Neuron (in vitro differentiated cells): Measurements from ENCODE around the gene SLC27A3.
"Not testable (repeated sequence)": the region's sequence is repeated elsewhere in the genome, so short reads cannot be mapped to it uniquely, and the experiment has no call there.

Experiments used
- H2AFZ ChIP-seq: one replicate; pipeline ENCODE4 v1.6.1; 2013; ENCODE audit warnings: low read depth, mild to moderate bottlenecking, inconsistent platforms, low read length, moderate library complexity
- H3K27me3 ChIP-seq: one replicate; pipeline ENCODE4 v1.6.1; 2013; ENCODE audit warnings: low read length; ENCODE audit not compliant: insufficient read depth
- H3K36me3 ChIP-seq: one replicate; pipeline ENCODE4 v1.6.1; 2013; ENCODE audit warnings: low read length; ENCODE audit not compliant: insufficient read depth
- H3K4me1 ChIP-seq: one replicate; pipeline ENCODE4 v1.6.1; 2013; ENCODE audit warnings: low read length; ENCODE audit not compliant: insufficient read depth
- H3K4me3 ChIP-seq: 2 replicates; pipeline ENCODE4 v1.5.1; 2013; ENCODE audit warnings: mild to moderate bottlenecking, low read length, moderate library complexity
- H3K9me3 ChIP-seq: one replicate; pipeline ENCODE4 v1.6.1; 2013; ENCODE audit warnings: low read length

SLC27A3 gene

GRCh38 chr1:153749408-153750005 is 25.7 kb upstream of the SLC27A3 start:
- Histone ChIP-seq H3K27me3 (no peaks in the 10 kb centered on the region), H3K4me1 (no peaks in the 10 kb centered on the region), H2AFZ (no peak overlapping the region), H3K4me3 (no peak overlapping the region), H3K36me3 (peaks cover 75% of the 10 kb centered on the region), H3K9me3 (no peaks in the 10 kb centered on the region)

GRCh38 chr1:153750026-153750995 is 24.9 kb upstream of the SLC27A3 start:
- H3K4me1 ChIP-seq = no peaks in the 10 kb centered on the region
- no peak overlapping the region for H3K4me3 ChIP-seq
- no peak overlapping the region for H2AFZ ChIP-seq
- no peaks in the 10 kb centered on the region for H3K9me3 ChIP-seq
- H3K36me3 ChIP-seq = peaks cover 76% of the 10 kb centered on the region
- no peaks in the 10 kb centered on the region for H3K27me3 ChIP-seq

GRCh38 chr1:153752072-153752471 is 23.1 kb upstream of the SLC27A3 start:
- Histone ChIP-seq H3K36me3 (peaks cover 80% of the 10 kb centered on the region), H2AFZ (no peak overlapping the region)

GRCh38 chr1:153752571-153753195 is 22.5 kb upstream of the SLC27A3 start:
- Histone ChIP-seq H3K9me3 (no peaks in the 10 kb centered on the region), H3K27me3 (no peaks in the 10 kb centered on the region), H3K4me3 (no peak overlapping the region), H3K36me3 (peaks cover 80% of the 10 kb centered on the region), H2AFZ (no peak overlapping the region), H3K4me1 (peaks cover under 1% of the 10 kb centered on the region)

More at GRCh38 chr1:153752072-153752471, 23.1 kb upstream of the SLC27A3 start:
- no peaks in the 10 kb centered on the region for H3K27me3 ChIP-seq
- no peaks in the 10 kb centered on the region for H3K4me1 ChIP-seq
- no peak overlapping the region for H3K4me3 ChIP-seq
- no peaks in the 10 kb centered on the region for H3K9me3 ChIP-seq

GRCh38 chr1:153754266-153754665 is 20.9 kb upstream of the SLC27A3 start:
- Histone ChIP-seq H3K4me3 (no peak overlapping the region), H3K36me3 (peaks cover 81% of the 10 kb centered on the region), H3K9me3 (no peaks in the 10 kb centered on the region), H3K4me1 (peaks cover 2% of the 10 kb centered on the region), H2AFZ (no peak overlapping the region), H3K27me3 (no peaks in the 10 kb centered on the region)

- Histone ChIP-seq H3K27me3 (no peaks in the 10 kb centered on the region), H2AFZ (no peak overlapping the region), H3K9me3 (no peaks in the 10 kb centered on the region), H3K4me1 (peaks cover 2% of the 10 kb centered on the region), H3K4me3 (no peak overlapping the region), H3K36me3 (peaks cover 85% of the 10 kb centered on the region)
These were observed 14.8 kb upstream of the SLC27A3 start for GRCh38 chr1:153760440-153760839.

GRCh38 chr1:153763365-153764225 is 11.6 kb upstream of the SLC27A3 start:
- H3K9me3 ChIP-seq = no peaks in the 10 kb centered on the region
- H3K27me3 ChIP-seq = no peaks in the 10 kb centered on the region
- no peak overlapping the region for H3K4me3 ChIP-seq
- H2AFZ ChIP-seq = no peak overlapping the region
- H3K36me3 ChIP-seq = peaks cover 79% of the 10 kb centered on the region
- no peaks in the 10 kb centered on the region for H3K4me1 ChIP-seq

GRCh38 chr1:153764310-153764709 is 10.9 kb upstream of the SLC27A3 start:
- Histone ChIP-seq H3K36me3 (peaks cover 80% of the 10 kb centered on the region), H2AFZ (no peak overlapping the region), H3K9me3 (no peaks in the 10 kb centered on the region), H3K4me3 (no peak overlapping the region), H3K27me3 (no peaks in the 10 kb centered on the region), H3K4me1 (no peaks in the 10 kb centered on the region)

GRCh38 chr1:153766663-153767062 is 8.5 kb upstream of the SLC27A3 start:
- H3K4me3 ChIP-seq, H3K9me3 ChIP-seq, H2AFZ ChIP-seq, H3K4me1 ChIP-seq, H3K27me3 ChIP-seq: not testable (repeated sequence)
- H3K36me3 ChIP-seq = peaks cover 77% of the 10 kb centered on the region

GRCh38 chr1:153767519-153767918 is 7.7 kb upstream of the SLC27A3 start:
- H3K4me3 ChIP-seq = no peak overlapping the region
- peaks cover 78% of the 10 kb centered on the region for H3K36me3 ChIP-seq
- no peaks in the 10 kb centered on the region for H3K4me1 ChIP-seq
- no peaks in the 10 kb centered on the region for H3K9me3 ChIP-seq
- H3K27me3 ChIP-seq = no peaks in the 10 kb centered on the region
- H2AFZ ChIP-seq = no peak overlapping the region

GRCh38 chr1:153768316-153769181 is 6.7 kb upstream of the SLC27A3 start:
- Histone ChIP-seq H2AFZ (no peak overlapping the region), H3K36me3 (peaks cover 78% of the 10 kb centered on the region), H3K4me1 (no peaks in the 10 kb centered on the region), H3K4me3 (no peak overlapping the region), H3K9me3 (no peaks in the 10 kb centered on the region), H3K27me3 (no peaks in the 10 kb centered on the region)

- H3K9me3 ChIP-seq = no peaks in the 10 kb centered on the region
- H3K4me3 ChIP-seq = no peak overlapping the region
- H3K27me3 ChIP-seq = no peaks in the 10 kb centered on the region
- H2AFZ ChIP-seq = no peak overlapping the region
- no peaks in the 10 kb centered on the region for H3K4me1 ChIP-seq
- peaks cover 78% of the 10 kb centered on the region for H3K36me3 ChIP-seq
These were observed 6.0 kb upstream of the SLC27A3 start for GRCh38 chr1:153769221-153769620.
